Measurements from ENCODE around the gene PODNL1.
"Not testable (repeated sequence)": the region's sequence is repeated elsewhere in the genome, so short reads cannot be mapped to it uniquely, and the experiment has no call there.

PODNL1 gene

GRCh38 chr19:13973479-13973878 lies 35.3 kb upstream of the PODNL1 start:
- not testable (repeated sequence) for DNase-seq (ENCODE audit: low spot score)

GRCh38 chr19:13972368-13973155 lies 34.3 kb upstream of the PODNL1 start:
- no peak for DNase-seq (ENCODE audit: low spot score)

GRCh38 chr19:13971868-13972267 lies 33.7 kb upstream of the PODNL1 start:
- not testable (repeated sequence) for DNase-seq (ENCODE audit: low spot score)

- DNase-seq (ENCODE audit: low spot score) = no peak
These were observed 31.7 kb upstream of the PODNL1 start for GRCh38 chr19:13969897-13970296.

GRCh38 chr19:13968999-13969398 lies 30.8 kb upstream of the PODNL1 start:
- DNase-seq (ENCODE audit: low spot score) = no peak

- no peak for DNase-seq (ENCODE audit: low spot score)
These were observed 30.2 kb upstream of the PODNL1 start for GRCh38 chr19:13968383-13968935.

GRCh38 chr19:13967206-13967605 lies 29.0 kb upstream of the PODNL1 start:
- DNase-seq (ENCODE audit: low spot score) = not testable (repeated sequence)

GRCh38 chr19:13966684-13967128 lies 28.5 kb upstream of the PODNL1 start:
- no peak for DNase-seq (ENCODE audit: low spot score)

- DNase-seq (ENCODE audit: low spot score) = no peak
These were observed 27.9 kb upstream of the PODNL1 start for GRCh38 chr19:13965926-13966683.

GRCh38 chr19:13965377-13965896 lies 27.2 kb upstream of the PODNL1 start:
- DNase-seq (ENCODE audit: low spot score) = no peak

GRCh38 chr19:13964776-13965175 lies 26.6 kb upstream of the PODNL1 start:
- no peak for DNase-seq (ENCODE audit: low spot score)

- DNase-seq (ENCODE audit: low spot score) = no peak
These were observed 25.4 kb upstream of the PODNL1 start for GRCh38 chr19:13963603-13964105.

- no peak for DNase-seq (ENCODE audit: low spot score)
These were observed 24.7 kb upstream of the PODNL1 start for GRCh38 chr19:13962699-13963602.

GRCh38 chr19:13961826-13962698 lies 23.8 kb upstream of the PODNL1 start:
- no peak for DNase-seq (ENCODE audit: low spot score)

- no peak for DNase-seq (ENCODE audit: low spot score)
These were observed 22.9 kb upstream of the PODNL1 start for GRCh38 chr19:13960863-13961784.

GRCh38 chr19:13959962-13960862 lies 22.0 kb upstream of the PODNL1 start:
- DNase-seq (ENCODE audit: low spot score) = no peak

GRCh38 chr19:13959141-13959961 lies 21.1 kb upstream of the PODNL1 start:
- no peak for DNase-seq (ENCODE audit: low spot score)

Data from cerebellar cortex (tissue), 1 donor.